GM21360 (cell line): ENCODE results near the gene ZNF831.

ENCODE experiments used
- ATAC-seq: cut with Tn5 transposase; IDR thresholded peaks from one replicate; pipeline ENCODE4 v1.9.1; 2021; ENCODE audit warnings: mild to moderate bottlenecking, moderate library complexity; ENCODE audit not compliant: unreplicated experiment

ZNF831 gene

GRCh38 chr20:59300333-59301081, 136.9 kb downstream of the ZNF831 start, which contains the start of gene EDN3:
TSS of gene EDN3 (plus strand) at chr20:59300611. CDS start at chr20:59300813, 202 bp downstream.
- no peak for ATAC-seq

- ATAC-seq, result no peak
These were observed 137.9 kb downstream of the ZNF831 start for GRCh38 chr20:59301343-59302007.

- ATAC-seq, result no peak
These were observed 142.5 kb downstream of the ZNF831 start for GRCh38 chr20:59305908-59306655.

- ATAC-seq, result no peak
These were observed 143.6 kb downstream of the ZNF831 start for GRCh38 chr20:59307270-59307669.
